SHP77 (cell line): ENCODE results near the gene ARL17A.
"Not testable (repeated sequence)": the region's sequence is repeated elsewhere in the genome, so short reads cannot be mapped to it uniquely, and the experiment has no call there.

Source experiments
- DNase-seq, 2 experiments: peaks; one replicate each; lab custom pipeline; 2025; lab: John Stamatoyannopoulos, UW

ARL17A gene

GRCh38 chr17:46548607-46549006 lies 30.9 kb downstream of the ARL17A start:
- DNase-seq, result not testable (repeated sequence)

GRCh38 chr17:46534716-46535115 lies 44.8 kb downstream of the ARL17A start:
- not testable (repeated sequence) for DNase-seq

GRCh38 chr17:46512168-46512567 lies 67.3 kb downstream of the ARL17A start, which contains the start of gene LRRC37A2:
Gene LRRC37A2, plus strand, starts transcription at chr17:46512468. Its CDS starts 245 bp downstream, at chr17:46512713.
- DNase-seq, result not testable (repeated sequence)

GRCh38 chr17:46505896-46506295 lies 73.6 kb downstream of the ARL17A start:
- DNase-seq, result not testable (repeated sequence)

GRCh38 chr17:46499437-46500139 lies 79.9 kb downstream of the ARL17A start:
- not testable (repeated sequence) for DNase-seq

- DNase-seq, result not testable (repeated sequence)
Measured at GRCh38 chr17:46492021-46492420, 87.5 kb downstream of the ARL17A start.

GRCh38 chr17:46481310-46481709 lies 98.2 kb downstream of the ARL17A start:
- not testable (repeated sequence) for DNase-seq

GRCh38 chr17:46478823-46479222 lies 100.7 kb downstream of the ARL17A start:
- DNase-seq, result not testable (repeated sequence)

GRCh38 chr17:46475583-46475982 lies 103.9 kb downstream of the ARL17A start:
- DNase-seq, result not testable (repeated sequence)

GRCh38 chr17:46474489-46474888 lies 105.0 kb downstream of the ARL17A start:
- not testable (repeated sequence) for DNase-seq

- not testable (repeated sequence) for DNase-seq
Measured at GRCh38 chr17:46467618-46468017, 111.9 kb downstream of the ARL17A start.
